ENCODE results near the gene SLC9A6. TPM values are rescaled to one million over a fixed set of nuclear protein-coding genes. Genes with fewer than 3 reads are reported as not detected.

SLC9A6 gene
- total RNA-seq, 2 donors from 2014 or later, result 16.3 to 25.8 TPM

DNA sequence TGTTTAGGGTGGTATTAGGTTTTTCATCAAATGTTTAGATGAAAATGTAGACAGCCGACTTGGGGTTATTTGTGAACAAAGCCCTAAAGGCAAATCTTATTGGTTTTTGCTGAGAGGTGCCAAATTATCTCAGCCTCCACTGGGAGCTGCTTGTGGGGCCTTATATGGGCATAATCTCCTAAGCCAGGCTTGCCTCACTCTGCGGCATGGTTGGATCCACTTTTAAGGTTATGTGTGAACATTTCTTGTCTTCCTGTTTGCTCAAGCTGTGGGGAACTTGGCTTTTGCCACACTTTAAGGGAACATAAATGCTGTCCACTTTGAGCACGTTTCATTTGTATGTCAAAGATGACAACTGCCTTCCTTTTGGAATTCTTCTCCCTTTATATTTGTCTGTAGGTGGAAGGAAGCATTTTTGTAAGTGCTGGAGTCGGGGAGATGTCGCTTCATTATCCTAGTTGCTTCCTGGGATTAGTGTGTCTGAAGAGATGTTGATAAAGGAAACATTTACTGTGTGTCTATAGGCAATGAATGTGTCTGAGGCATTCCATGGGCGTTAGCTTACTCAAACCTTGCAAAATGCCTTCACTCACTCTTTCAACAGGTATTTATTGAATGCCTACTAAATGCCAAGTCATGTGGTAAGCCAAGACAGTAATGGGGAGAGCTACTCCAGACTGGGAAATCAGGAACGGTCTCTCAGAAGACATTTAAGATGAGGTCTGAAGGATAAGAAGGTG lies 78.3 kb downstream of the SLC9A6 start:
- peak overlapping the region; percentile 45 to 64 for H3K27ac ChIP-seq
- DNase-seq (ENCODE audit: low spot score), result peak; percentile 65
- TF ChIP-seq, protein P1, sequence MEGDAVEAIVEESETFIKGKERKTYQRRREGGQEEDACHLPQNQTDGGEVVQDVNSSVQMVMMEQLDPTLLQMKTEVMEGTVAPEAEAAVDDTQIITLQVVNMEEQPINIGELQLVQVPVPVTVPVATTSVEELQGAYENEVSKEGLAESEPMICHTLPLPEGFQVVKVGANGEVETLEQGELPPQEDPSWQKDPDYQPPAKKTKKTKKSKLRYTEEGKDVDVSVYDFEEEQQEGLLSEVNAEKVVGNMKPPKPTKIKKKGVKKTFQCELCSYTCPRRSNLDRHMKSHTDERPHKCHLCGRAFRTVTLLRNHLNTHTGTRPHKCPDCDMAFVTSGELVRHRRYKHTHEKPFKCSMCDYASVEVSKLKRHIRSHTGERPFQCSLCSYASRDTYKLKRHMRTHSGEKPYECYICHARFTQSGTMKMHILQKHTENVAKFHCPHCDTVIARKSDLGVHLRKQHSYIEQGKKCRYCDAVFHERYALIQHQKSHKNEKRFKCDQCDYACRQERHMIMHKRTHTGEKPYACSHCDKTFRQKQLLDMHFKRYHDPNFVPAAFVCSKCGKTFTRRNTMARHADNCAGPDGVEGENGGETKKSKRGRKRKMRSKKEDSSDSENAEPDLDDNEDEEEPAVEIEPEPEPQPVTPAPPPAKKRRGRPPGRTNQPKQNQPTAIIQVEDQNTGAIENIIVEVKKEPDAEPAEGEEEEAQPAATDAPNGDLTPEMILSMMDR (IDR thresholded peaks at IDR 0.05), result no peak
- no peak overlapping the region for H3K4me3 ChIP-seq
- H3K4me1 ChIP-seq, result peaks cover 0 to 7% of the 10 kb centered on the region in 2 donors
- H3K9me3 ChIP-seq, result no peaks in the 10 kb centered on the region
- H3K27me3 ChIP-seq, result no peaks in the 10 kb centered on the region
- no peaks in the 10 kb centered on the region for H3K36me3 ChIP-seq

DNA sequence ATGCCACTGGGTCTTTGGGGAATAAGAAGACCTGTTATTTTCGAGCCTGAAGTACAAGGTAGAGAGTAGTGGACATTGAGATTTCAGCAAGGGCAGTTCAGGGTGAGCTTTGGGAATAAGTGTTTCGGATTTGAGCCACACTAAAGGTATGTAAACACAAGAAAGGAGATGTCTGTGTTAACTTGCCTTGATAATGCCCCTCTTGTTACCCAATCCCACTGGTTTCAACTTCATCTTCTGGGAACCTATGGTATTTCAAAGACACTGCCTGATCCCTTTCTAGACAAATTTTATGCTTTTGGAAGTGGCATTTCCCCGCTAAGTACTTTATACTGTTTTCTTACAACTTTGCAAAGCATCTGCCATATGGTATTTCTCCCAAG lies 79.4 kb downstream of the SLC9A6 start:
- no peak for DNase-seq (ENCODE audit: low spot score)
- Histone ChIP-seq H3K4me3 (no peak overlapping the region), H3K36me3 (no peaks in the 10 kb centered on the region), H3K27me3 (no peaks in the 10 kb centered on the region), H3K27ac (peak overlapping the region; percentile 45 to 64), H3K4me1 (peaks cover 0 to 7% of the 10 kb centered on the region in 2 donors), H3K9me3 (no peaks in the 10 kb centered on the region)
- TF ChIP-seq, protein P1 (IDR thresholded peaks at IDR 0.05), result no peak

DNA sequence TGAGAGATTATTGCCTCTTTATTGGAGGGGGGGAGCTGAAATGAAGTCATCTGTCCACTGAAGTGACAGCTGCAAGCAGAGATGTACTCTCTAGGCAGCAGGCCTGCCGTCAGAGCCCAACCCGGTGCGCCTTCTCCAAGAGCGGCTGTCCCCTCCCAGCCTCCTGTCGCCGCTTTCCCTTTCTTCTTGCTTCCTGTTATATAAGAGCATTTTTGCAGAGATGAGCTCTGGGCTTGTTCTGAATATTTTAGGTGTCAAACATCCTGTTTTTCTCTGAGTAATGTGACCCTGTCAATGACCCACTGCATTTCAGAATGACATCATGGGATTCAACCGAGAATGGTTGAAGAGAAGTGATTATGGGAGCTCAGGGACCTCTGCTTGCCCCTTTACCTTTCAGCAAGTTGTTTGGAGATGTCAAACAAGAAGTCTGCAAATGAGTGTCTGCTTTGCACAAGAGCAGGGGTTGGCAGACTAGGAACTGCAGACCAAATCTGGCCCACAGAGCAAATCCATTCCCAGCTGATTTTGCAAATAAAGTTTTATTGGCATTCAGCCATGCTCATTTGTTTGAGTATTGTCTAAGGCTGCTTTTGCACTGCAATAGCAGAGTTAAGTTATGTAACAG lies 79.9 kb downstream of the SLC9A6 start:
- peaks cover 0 to 7% of the 10 kb centered on the region in 2 donors for H3K4me1 ChIP-seq
- H3K27ac ChIP-seq, result peak overlapping the region; percentile 45 to 64
- H3K27me3 ChIP-seq, result no peaks in the 10 kb centered on the region
- H3K9me3 ChIP-seq, result no peaks in the 10 kb centered on the region
- DNase-seq (ENCODE audit: low spot score), result no peak
- no peak overlapping the region for H3K4me3 ChIP-seq
- TF ChIP-seq, protein P1 (IDR thresholded peaks at IDR 0.05), result no peak
- H3K36me3 ChIP-seq, result no peaks in the 10 kb centered on the region

DNA sequence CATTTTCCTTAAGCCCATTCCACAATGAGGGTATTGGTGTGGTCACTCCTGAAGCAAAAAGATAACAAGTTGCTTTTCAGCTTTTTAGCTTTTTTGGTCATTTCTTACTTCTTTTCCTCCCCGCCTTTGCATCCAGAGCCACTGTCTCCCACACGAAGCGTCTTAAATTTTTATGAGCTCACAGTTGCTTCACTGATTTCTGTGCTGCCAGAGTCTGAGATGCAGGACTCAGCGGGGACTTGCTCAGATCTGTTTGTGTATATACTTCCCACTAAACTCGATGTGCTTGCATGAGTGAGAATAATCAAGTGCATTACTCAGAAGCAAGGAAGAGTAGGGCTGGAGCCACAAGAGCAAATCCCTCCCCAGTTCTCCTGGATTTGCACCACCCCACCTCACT lies 81.9 kb downstream of the SLC9A6 start:
- no peaks in the 10 kb centered on the region for H3K36me3 ChIP-seq
- no peak for DNase-seq (ENCODE audit: low spot score)
- H3K4me3 ChIP-seq, result no peak overlapping the region
- TF ChIP-seq, protein P1 (IDR thresholded peaks at IDR 0.05), result no peak
- H3K27me3 ChIP-seq, result no peaks in the 10 kb centered on the region
- H3K4me1 ChIP-seq, result peaks cover 0 to 7% of the 10 kb centered on the region in 2 donors
- no peaks in the 10 kb centered on the region for H3K9me3 ChIP-seq
- no peak overlapping the region for H3K27ac ChIP-seq

DNA sequence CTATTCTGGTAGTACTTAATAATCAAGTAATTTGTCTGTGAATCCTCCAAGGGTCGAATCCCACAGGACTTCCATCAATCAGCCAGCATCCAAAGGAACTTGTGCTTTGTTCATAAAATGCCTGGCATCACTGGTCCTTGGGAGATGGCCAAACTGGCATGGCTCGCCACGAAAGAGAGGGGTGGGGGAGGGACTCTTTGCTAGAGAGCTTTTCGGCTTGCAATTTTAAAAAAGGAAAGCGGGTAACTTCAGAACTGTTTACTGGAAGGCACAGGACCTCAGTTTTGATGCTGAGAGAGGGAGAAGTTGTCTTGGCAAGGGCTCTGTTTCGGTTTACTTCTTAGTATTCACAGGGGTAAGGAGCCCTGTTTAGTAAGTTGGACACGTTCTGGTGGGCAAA lies 82.7 kb downstream of the SLC9A6 start:
- H3K36me3 ChIP-seq, result no peaks in the 10 kb centered on the region
- no peaks in the 10 kb centered on the region for H3K27me3 ChIP-seq
- H3K9me3 ChIP-seq, result no peaks in the 10 kb centered on the region
- TF ChIP-seq, protein P1 (IDR thresholded peaks at IDR 0.05), result no peak
- H3K4me3 ChIP-seq, result no peak overlapping the region
- peaks cover 0 to 7% of the 10 kb centered on the region in 2 donors for H3K4me1 ChIP-seq
- DNase-seq (ENCODE audit: low spot score), result no peak
- no peak overlapping the region for H3K27ac ChIP-seq

Data from right atrium auricular region (tissue), 2 donors.